Raji (cell line): Measurements from ENCODE around the gene HNRNPM.

ENCODE experiments used
- POLR2A ChIP-seq: IDR thresholded peaks from 2 replicates; pipeline ENCODE4 v1.6.1; 2011; ENCODE audit warnings: low read depth, low read length, control low read depth; ENCODE audit not compliant: insufficient read depth

HNRNPM gene

DNA sequence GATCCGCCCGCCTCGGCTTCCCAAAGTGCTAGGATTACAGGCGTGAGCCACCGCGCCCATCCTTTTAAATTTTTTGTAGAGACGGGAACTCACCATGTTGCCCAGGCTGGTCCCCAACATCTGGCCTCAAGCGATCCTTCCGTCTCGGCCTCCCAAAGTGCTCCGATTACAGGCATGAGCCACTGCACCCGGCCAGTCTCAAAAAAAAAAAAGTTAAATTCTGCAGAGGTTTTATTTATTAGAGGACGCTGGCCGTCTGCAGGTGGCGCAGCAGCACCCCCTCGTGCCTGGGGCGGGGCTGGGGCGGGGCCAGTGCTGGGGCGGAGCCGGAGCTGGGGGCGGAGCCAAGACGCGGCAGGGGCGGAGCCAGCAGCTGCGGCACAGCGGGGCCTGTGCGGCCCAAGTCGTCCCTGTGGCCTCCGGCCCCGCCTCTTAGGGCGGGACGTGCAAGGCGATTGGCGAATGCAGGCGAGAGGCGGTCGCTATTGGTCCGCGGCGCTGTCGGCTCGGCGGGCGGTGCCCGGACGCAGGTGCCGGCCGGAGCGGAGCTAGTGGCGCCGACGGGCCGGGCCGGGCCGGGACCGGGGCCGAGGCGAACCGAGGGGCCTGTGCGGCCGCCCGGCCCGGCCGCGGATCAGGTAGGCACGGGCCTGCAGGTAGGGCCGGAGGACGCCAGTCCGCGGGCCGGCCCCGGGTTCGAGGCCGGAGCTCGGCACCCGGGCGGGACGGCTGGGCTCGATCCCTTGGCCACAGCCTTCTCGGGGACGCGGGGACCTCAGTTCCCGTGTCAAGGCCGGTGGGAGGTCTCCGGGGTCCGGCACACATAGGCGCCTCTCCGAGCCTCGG lies 31.8 kb upstream of the HNRNPM start, which contains the start of gene MARCHF2:
Gene MARCHF2, plus strand, starts transcription at position 523 of the 846 bp plus-strand sequence. CDS start 8,536 bp downstream, outside the sequence.
- peak; percentile 37; the same call in 1 of the 2 replicates for TF ChIP-seq POLR2A

DNA sequence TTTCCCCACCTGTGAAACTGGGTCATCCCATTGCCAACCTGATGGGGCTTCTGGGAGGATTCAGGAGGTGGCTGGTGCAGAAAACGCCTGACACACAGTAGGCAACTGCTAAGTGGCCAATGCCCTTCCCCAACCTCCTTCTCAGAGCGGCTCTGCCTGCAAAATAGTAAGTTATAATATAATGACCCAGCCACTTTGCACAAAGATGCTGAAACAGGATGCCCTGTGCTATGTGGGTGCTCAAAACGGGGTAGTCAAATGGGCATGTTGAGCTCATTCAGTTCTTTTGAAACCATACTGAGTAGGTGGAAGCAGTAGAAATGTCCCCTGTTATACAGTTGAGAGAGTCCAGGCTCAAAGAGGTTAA lies 31.2 kb upstream of the HNRNPM start:
- TF ChIP-seq POLR2A, result no peak

DNA sequence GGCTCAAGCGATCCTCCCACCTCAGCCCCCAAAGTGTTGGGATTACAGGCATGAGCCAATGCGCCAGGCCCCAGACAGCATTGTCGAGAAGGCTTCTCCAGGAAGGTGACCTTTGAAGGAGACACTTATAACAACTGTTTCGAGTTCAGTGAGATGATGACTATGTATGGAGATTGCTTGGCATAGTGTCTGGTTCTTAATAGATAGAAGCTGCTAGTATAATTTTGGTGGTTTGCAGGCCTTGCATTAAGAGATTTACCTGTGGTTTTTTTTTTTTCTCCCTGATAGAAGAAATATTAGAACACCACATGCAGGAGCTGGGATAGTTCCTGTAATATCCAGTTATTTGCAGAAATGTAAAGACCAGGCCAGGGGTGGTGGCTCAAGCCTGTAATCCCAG lies 28.0 kb upstream of the HNRNPM start:
- no peak for TF ChIP-seq POLR2A

DNA sequence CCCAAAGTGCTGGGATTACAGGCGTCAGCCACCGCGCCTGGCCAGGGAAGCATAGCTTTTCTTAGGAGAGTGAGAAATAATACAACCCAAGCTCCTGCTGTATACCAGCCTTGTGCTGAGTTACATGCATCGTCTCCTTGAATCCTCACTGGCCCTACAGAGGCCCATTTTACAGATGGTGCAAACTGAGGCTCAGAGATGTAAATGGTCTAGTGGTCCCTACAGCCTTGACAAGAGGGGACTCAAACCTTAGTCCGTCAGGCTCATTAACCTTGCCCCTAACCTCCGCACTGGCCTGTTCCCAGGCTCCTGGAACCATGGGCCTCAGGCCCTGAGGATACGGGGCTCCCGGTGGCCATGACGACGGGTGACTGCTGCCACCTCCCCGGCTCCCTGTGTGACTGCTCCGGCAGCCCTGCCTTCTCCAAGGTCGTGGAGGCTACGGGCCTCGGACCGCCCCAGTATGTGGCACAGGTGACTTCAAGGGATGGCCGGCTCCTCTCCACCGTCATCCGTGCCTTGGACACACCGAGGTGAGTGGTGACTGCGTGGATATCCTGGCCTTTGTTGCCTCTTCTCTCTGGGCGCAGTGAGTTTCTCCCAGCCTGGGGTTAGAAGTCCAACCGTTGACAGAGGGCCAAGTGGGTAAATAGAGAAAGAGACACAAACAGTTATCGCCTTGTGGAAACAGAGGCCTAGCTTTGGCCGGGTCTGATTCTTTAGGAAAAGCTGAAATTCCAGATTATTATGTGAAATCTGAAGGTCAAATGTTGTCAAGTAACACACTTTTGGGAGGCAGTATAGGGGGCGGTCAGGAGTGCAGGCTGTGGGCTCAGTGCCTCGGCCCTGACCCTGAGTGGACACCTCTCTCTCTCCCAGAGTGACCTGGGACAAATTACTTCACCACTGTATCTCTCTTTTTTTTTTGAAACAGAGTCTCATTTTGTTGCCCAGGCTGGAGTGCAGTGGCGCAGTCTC lies 23.0 kb upstream of the HNRNPM start:
- no peak for TF ChIP-seq POLR2A

DNA sequence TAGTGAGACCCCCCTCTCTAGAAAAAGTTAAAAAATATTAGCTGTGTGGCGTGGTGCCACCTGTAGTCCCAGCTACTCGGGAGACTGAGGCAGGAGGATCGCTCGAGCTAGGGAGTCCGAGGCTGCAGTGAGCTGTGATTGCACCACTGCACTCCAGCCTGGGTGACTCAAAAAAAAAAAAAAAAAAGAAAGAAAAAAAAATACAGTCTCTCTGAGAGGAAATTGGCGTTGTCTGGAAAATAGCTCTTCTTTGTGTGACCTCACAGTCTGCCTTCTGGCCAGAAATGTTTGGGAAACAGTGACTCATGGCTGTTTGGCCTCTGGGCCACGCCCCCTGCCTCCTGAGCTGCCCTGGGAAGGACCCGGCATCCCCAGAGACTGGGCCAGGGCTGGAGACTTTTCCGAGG lies 21.0 kb upstream of the HNRNPM start:
- TF ChIP-seq POLR2A, result no peak

DNA sequence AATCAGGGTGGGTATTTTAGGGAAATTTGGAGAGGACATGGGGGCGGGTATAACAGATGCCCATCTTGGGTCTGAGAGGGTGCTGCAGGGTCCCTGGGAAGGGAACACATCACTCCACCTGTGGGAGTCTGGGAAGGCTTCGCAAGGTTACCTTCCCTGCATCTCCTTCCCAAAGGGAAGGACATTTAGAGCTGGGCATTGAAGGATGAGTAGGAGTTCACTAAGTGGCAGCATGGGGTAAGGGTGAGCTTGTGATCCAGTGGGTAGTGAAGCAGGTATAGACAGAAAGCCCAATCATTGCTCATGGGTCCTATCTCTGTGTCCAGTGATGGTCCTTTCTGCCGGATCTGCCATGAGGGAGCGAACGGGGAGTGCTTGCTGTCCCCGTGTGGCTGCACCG lies 18.5 kb upstream of the HNRNPM start:
- TF ChIP-seq POLR2A, result no peak

DNA sequence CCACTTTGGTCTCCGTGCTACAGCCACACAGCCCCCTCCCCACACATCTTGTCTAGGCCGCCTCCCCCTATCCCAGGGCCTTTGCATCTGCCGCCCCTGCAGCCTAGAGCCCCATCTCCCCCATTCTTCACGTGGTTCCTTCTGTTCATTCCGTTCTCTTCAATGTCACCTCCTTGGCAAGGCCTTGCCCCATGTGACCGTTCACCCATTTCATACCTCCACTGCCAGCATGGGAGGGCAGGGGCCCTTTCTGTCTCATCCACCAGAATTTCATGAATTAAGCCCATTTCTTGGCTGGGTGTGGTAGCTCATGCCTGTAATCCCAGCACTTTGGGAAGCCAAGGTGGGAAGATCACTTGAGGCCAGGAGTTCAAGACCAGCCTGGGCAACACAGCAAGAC lies 15.7 kb upstream of the HNRNPM start:
- no peak for TF ChIP-seq POLR2A

DNA sequence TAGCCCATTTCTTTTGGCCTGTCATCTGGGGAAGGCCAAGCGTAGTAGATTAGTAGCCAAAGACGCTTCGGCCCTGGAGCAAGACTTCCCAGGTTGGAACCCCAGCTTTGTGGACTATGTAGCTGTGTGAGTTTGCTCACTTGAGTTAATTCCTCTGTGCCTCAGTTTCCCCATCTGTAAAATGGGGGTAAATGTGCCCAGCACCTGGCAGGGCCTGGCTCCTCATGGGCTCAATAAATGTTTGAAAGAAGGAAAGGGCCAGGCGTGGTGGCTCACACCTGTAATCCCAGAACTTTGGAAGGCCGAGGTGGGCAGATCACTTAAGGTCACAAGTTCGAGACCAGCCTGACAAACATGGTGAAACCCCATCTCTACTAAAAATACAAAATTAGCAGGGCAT lies 14.9 kb upstream of the HNRNPM start:
- no peak for TF ChIP-seq POLR2A

DNA sequence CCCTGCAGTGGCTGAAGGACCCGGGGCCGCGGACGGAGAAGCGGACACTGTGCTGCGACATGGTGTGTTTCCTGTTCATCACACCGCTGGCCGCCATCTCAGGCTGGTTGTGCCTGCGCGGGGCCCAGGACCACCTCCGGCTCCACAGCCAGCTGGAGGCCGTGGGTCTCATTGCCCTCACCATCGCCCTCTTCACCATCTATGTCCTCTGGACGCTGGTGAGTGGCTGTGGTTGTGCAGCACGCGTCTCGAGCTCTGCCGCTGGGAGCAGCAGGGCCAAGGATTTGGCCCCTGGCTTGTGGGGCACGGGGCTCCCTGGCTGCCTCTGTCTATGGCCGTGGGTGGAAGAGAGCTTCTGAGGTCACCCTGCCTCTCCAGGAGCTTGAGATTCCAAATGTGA lies 14.1 kb upstream of the HNRNPM start:
- TF ChIP-seq POLR2A, result no peak

DNA sequence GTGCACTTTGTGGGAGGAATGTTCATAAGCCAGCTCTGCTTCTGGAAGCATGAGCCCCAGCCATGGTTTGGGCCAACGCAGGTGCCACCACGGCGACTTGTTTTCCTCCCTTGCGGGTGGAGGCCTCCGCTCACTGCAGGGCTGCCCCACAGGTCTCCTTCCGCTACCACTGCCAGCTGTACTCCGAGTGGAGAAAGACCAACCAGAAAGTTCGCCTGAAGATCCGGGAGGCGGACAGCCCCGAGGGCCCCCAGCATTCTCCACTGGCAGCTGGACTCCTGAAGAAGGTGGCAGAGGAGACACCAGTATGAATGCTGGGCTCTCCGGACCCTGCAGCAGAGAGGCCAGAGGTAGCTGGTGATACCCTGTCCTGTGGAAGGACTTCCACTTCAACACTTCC lies 6.5 kb upstream of the HNRNPM start:
- TF ChIP-seq POLR2A, result no peak

DNA sequence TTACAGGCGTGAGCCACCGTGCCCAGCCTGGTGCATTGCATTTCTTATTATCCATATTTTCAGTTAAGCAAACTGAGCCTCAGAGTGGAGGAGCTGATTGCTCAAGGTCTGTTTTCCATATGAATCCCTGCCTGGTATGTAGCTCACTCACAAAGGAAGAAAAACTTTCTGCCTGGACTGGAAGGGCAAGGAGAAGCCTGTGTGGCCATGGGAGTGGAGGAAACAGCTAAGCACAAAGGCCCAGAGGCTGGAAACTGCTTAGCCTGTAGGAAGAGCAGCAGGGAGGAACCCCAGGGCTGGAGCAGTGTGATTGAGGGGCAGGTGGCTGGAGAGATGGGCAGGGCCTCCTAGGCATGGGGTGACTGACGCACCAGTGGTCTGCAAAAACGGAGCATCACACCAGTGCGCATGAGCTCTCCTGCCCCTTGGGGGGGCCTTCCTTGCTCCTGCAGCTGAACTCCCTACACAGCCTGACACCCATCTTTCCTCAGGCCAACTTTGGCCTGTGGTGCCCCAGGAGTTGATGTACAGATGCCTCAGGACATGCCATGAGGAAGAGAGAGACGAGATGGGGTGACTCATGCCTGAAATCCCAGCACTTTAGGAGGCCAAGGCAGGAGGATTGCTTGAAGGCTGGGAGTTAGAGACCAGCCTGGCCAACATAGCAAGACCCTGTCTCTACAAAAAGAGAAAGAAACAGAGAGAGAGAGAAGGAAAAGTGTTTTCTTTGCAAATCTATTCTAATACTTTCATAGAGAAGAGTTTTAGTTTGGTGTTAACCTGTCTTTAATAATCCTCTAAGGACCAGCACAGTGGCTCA lies 2.8 kb upstream of the HNRNPM start:
- no peak for TF ChIP-seq POLR2A

DNA sequence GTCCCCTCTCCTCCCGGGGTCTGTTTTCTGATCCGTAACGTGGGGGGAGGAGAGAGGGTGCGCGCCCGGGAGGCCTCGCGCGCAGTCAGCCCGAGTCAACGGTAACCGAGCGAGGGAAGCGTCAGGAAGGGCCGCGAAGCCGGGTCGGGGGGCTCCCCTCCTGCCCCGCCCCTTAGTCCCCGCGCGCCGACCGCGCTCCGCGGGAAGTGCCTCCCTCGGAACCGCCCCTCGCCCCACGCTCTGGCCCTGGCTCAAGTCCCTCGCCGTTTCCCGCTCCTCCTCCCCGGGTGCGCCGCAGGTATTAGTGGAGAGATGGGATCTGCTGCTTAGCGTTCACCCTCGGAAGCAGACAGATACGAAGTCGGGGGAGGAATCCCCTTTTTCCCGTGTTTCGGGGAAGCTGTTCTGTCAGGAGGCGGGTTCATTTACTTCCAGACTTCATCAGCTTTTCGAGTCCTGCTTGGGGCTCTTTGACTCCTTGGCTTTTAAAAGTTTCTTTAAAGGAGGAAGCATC lies 770 bp downstream of the HNRNPM start:
- TF ChIP-seq POLR2A, result no peak

DNA sequence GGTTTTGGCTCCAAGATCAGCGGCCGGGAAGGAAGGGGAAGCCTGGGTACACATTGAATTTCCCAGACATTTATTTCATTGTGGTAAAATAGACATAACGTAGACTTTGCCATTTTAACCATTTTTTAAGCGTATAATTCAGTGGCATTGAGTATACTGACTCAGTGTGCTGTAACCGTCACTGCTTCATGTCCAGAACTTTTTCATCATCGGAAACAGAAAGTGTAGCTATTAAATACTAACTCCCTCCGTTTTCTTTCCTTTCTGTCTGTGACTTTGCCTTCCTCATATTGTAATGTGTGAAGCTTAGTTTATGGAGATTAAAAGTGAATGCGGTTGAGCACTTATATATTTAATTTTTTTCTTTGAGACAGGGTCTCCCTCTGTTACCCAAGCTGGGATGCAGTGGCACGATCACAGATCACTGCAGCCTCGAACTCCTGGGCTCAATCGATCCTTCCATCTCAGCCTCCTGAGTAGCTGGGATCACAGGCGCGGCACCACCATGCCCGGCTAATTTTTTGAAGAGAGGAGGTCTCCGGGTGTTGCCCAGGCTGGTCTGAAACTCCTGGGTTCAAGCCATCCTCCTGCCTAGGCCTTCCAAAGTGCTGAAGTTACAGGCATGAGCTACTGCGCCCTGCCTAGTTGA lies 1.4 kb downstream of the HNRNPM start:
- no peak for TF ChIP-seq POLR2A

DNA sequence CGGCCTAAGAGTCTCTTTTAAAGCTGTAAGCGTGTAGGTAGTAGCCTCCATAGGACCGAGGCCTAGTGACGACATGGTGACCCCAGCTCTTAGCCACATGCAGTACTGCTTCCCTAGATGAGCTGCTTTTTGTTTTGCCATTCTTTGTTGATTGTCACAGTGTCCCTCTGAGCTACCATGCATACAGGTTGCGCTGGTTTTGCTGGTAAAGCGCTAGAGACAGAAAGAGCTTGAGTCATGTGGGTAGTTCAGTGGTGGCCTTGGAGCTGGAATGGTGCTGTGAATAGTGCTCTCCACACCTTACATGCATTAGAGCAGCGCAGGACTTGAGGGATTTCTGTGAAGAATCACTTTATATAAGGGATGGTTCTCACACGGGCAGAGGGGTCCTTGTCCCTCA lies 5.1 kb downstream of the HNRNPM start:
- TF ChIP-seq POLR2A, result no peak
